Muscle layer of duodenum (tissue), 2 donors: ENCODE results near the gene ZBTB20.

Experiments used
- H3K27ac ChIP-seq: one replicate; pipeline ENCODE4 v1.7.0; 2013; ENCODE audit warnings: mild to moderate bottlenecking, low read length
- H3K27me3 ChIP-seq: one replicate; pipeline ENCODE4 v1.7.0; 2013; ENCODE audit warnings: low read depth, mild to moderate bottlenecking, control low read depth, low read length
- H3K36me3 ChIP-seq, 2 donors: one replicate each; pipeline ENCODE4 v1.7.0; 2013; ENCODE audit warnings: low read length in 2 of 2, control low read depth in 1 of 2, mild to moderate bottlenecking in 1 of 2; ENCODE audit not compliant: insufficient read depth in 2 of 2, control insufficient read depth in 1 of 2
- H3K4me1 ChIP-seq, 2 donors: one replicate each; pipeline ENCODE4 v1.7.0; 2013; ENCODE audit warnings: low read length in 2 of 2, mild to moderate bottlenecking in 2 of 2, control low read depth in 1 of 2, moderate library complexity in 1 of 2; ENCODE audit not compliant: insufficient read depth in 2 of 2, control insufficient read depth in 1 of 2
- H3K4me3 ChIP-seq, 2 donors: one replicate each; pipeline ENCODE4 v1.7.0; 2013; ENCODE audit warnings: low read length in 2 of 2, low read depth in 1 of 2, mild to moderate bottlenecking in 1 of 2
- H3K9me3 ChIP-seq, 2 donors: one replicate each; pipeline ENCODE4 v1.7.0; 2013; ENCODE audit warnings: low read length in 2 of 2, control low read depth in 1 of 2, mild to moderate bottlenecking in 1 of 2; ENCODE audit not compliant: control insufficient read depth in 1 of 2
- donor health status: healthy.

Gene ZBTB20

GRCh38 chr3:114538211-114538610, 608.9 kb downstream of the ZBTB20 start:
- no peak overlapping the region for H3K4me3 ChIP-seq
- H3K9me3 ChIP-seq = no peaks in the 10 kb centered on the region

GRCh38 chr3:114528517-114528916, 618.6 kb downstream of the ZBTB20 start:
- no peak overlapping the region for H3K27ac ChIP-seq
- no peaks in the 10 kb centered on the region for H3K4me1 ChIP-seq
- no peaks in the 10 kb centered on the region for H3K27me3 ChIP-seq
- no peaks in the 10 kb centered on the region for H3K9me3 ChIP-seq
- no peaks in the 10 kb centered on the region for H3K36me3 ChIP-seq
- no peak overlapping the region for H3K4me3 ChIP-seq

More at GRCh38 chr3:114538211-114538610, 608.9 kb downstream of the ZBTB20 start:
- Histone ChIP-seq H3K4me1 (no peaks in the 10 kb centered on the region), H3K36me3 (no peaks in the 10 kb centered on the region), H3K27me3 (no peaks in the 10 kb centered on the region), H3K27ac (no peak overlapping the region)

GRCh38 chr3:114527036-114527644, 619.9 kb downstream of the ZBTB20 start:
- no peak overlapping the region for H3K4me3 ChIP-seq
- H3K9me3 ChIP-seq = no peaks in the 10 kb centered on the region
- H3K36me3 ChIP-seq = no peaks in the 10 kb centered on the region
- H3K27ac ChIP-seq = no peak overlapping the region
- no peaks in the 10 kb centered on the region for H3K4me1 ChIP-seq
- H3K27me3 ChIP-seq = no peaks in the 10 kb centered on the region

GRCh38 chr3:114525278-114525677, 621.8 kb downstream of the ZBTB20 start:
- H3K36me3 ChIP-seq = no peaks in the 10 kb centered on the region
- no peaks in the 10 kb centered on the region for H3K9me3 ChIP-seq
- H3K4me1 ChIP-seq = no peaks in the 10 kb centered on the region
- H3K4me3 ChIP-seq = no peak overlapping the region
- no peak overlapping the region for H3K27ac ChIP-seq
- H3K27me3 ChIP-seq = no peaks in the 10 kb centered on the region

- no peak overlapping the region for H3K27ac ChIP-seq
- no peaks in the 10 kb centered on the region for H3K9me3 ChIP-seq
- H3K36me3 ChIP-seq = no peaks in the 10 kb centered on the region
- peaks cover 0 to 25% of the 10 kb centered on the region in 2 donors for H3K4me1 ChIP-seq
- H3K27me3 ChIP-seq = no peaks in the 10 kb centered on the region
- H3K4me3 ChIP-seq = no peak overlapping the region
Observed at GRCh38 chr3:114519415-114519814, 627.7 kb downstream of the ZBTB20 start.

GRCh38 chr3:114518206-114518808, 628.8 kb downstream of the ZBTB20 start:
- peaks cover 0 to 25% of the 10 kb centered on the region in 2 donors for H3K4me1 ChIP-seq
- no peaks in the 10 kb centered on the region for H3K36me3 ChIP-seq
- H3K27ac ChIP-seq = peak overlapping the region; percentile 2
- no peak overlapping the region for H3K4me3 ChIP-seq
- H3K9me3 ChIP-seq = no peaks in the 10 kb centered on the region
- no peaks in the 10 kb centered on the region for H3K27me3 ChIP-seq

- Histone ChIP-seq H3K27me3 (no peaks in the 10 kb centered on the region), H3K9me3 (no peaks in the 10 kb centered on the region), H3K27ac (no peak overlapping the region), H3K4me1 (peaks cover 0 to 6% of the 10 kb centered on the region in 2 donors), H3K36me3 (peaks cover 0 to 3% of the 10 kb centered on the region in 2 donors), H3K4me3 (no peak overlapping the region)
Observed at GRCh38 chr3:114510201-114510600, 636.9 kb downstream of the ZBTB20 start.

GRCh38 chr3:114509756-114510155, 637.3 kb downstream of the ZBTB20 start:
- Histone ChIP-seq H3K4me1 (peaks cover 0 to 6% of the 10 kb centered on the region in 2 donors), H3K36me3 (peaks cover 0 to 3% of the 10 kb centered on the region in 2 donors), H3K9me3 (no peaks in the 10 kb centered on the region), H3K27ac (no peak overlapping the region), H3K4me3 (no peak overlapping the region), H3K27me3 (no peaks in the 10 kb centered on the region)

- H3K4me3 ChIP-seq = no peak overlapping the region
- peaks cover 0 to 6% of the 10 kb centered on the region in 2 donors for H3K4me1 ChIP-seq
- peaks cover 0 to 3% of the 10 kb centered on the region in 2 donors for H3K36me3 ChIP-seq
- H3K27ac ChIP-seq = no peak overlapping the region
- no peaks in the 10 kb centered on the region for H3K9me3 ChIP-seq
- H3K27me3 ChIP-seq = no peaks in the 10 kb centered on the region
Observed at GRCh38 chr3:114508976-114509375, 638.1 kb downstream of the ZBTB20 start.

GRCh38 chr3:114508208-114508607, 638.9 kb downstream of the ZBTB20 start:
- H3K27ac ChIP-seq = no peak overlapping the region
- H3K36me3 ChIP-seq = peaks cover 0 to 3% of the 10 kb centered on the region in 2 donors
- H3K9me3 ChIP-seq = no peaks in the 10 kb centered on the region
- no peak overlapping the region for H3K4me3 ChIP-seq
- peaks cover 0 to 6% of the 10 kb centered on the region in 2 donors for H3K4me1 ChIP-seq
- no peaks in the 10 kb centered on the region for H3K27me3 ChIP-seq

- no peak overlapping the region for H3K27ac ChIP-seq
- no peaks in the 10 kb centered on the region for H3K9me3 ChIP-seq
- H3K4me1 ChIP-seq = peaks cover 0 to 6% of the 10 kb centered on the region in 2 donors
Observed at GRCh38 chr3:114506591-114507300, 640.3 kb downstream of the ZBTB20 start.

More at GRCh38 chr3:114506591-114507300, 640.3 kb downstream of the ZBTB20 start:
- Histone ChIP-seq H3K36me3 (peaks cover 0 to 3% of the 10 kb centered on the region in 2 donors), H3K4me3 (no peak overlapping the region), H3K27me3 (no peaks in the 10 kb centered on the region)
